ENCODE measurements around the gene TPCN1.

TPCN1 gene

GRCh38 chr12:113316155-113316554, 94.9 kb downstream of the TPCN1 start:
- no peak for DNase-seq (ENCODE audit: low spot score)
- in situ Hi-C loops (cut with MboI; ENCODE audit: low sequenced_read_pairs, unreplicated experiment), result no loop called here
- TF ChIP-seq, protein P1, sequence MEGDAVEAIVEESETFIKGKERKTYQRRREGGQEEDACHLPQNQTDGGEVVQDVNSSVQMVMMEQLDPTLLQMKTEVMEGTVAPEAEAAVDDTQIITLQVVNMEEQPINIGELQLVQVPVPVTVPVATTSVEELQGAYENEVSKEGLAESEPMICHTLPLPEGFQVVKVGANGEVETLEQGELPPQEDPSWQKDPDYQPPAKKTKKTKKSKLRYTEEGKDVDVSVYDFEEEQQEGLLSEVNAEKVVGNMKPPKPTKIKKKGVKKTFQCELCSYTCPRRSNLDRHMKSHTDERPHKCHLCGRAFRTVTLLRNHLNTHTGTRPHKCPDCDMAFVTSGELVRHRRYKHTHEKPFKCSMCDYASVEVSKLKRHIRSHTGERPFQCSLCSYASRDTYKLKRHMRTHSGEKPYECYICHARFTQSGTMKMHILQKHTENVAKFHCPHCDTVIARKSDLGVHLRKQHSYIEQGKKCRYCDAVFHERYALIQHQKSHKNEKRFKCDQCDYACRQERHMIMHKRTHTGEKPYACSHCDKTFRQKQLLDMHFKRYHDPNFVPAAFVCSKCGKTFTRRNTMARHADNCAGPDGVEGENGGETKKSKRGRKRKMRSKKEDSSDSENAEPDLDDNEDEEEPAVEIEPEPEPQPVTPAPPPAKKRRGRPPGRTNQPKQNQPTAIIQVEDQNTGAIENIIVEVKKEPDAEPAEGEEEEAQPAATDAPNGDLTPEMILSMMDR (IDR thresholded peaks at IDR 0.05; ENCODE audit: borderline replicate concordance, control extremely low read depth, extremely low read depth, insufficient read depth, missing control alignments), result no peak

GRCh38 chr12:113317122-113317521, 95.9 kb downstream of the TPCN1 start:
- in situ Hi-C loops (cut with MboI; ENCODE audit: low sequenced_read_pairs, unreplicated experiment), result no loop called here
- TF ChIP-seq, protein P1 (IDR thresholded peaks at IDR 0.05; ENCODE audit: borderline replicate concordance, control extremely low read depth, extremely low read depth, insufficient read depth, missing control alignments), result no peak
- DNase-seq (ENCODE audit: low spot score), result no peak

DNA sequence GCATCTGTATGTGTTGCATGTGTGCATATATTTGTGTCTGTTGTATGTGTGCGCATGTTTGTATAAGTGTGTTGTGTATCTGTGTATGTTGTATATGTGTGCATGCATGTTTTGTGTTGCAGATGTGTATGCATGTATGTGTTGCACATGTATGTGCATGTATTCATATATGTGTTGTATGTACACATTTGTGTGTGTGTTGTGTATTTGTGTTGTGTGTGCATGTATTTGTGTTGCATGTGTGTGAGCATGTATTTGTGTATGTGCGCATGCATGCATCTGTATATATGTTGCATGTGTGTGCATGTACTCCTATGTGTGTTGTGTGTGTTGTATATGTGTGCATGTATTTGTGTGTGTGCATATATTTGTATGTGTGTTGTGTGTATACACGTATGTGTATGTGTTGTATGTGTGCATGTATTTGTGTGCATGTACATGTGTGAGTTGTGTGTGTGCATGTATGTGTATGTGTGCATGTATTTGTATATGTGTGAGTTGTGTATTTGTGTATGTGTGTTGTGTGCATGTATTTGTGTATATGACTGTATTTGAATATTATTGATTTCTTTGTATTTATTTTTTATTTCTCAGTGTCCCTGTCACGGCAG, 96.9 kb downstream of the TPCN1 start:
- TF ChIP-seq, protein P1 (IDR thresholded peaks at IDR 0.05; ENCODE audit: borderline replicate concordance, control extremely low read depth, extremely low read depth, insufficient read depth, missing control alignments), result no peak
- DNase-seq (ENCODE audit: low spot score), result no peak
- in situ Hi-C loops (cut with MboI; ENCODE audit: low sequenced_read_pairs, unreplicated experiment), result no loop called here

GRCh38 chr12:113318900-113319628, 97.8 kb downstream of the TPCN1 start:
- in situ Hi-C loops (cut with MboI; ENCODE audit: low sequenced_read_pairs, unreplicated experiment), result no loop called here
- TF ChIP-seq, protein P1 (IDR thresholded peaks at IDR 0.05; ENCODE audit: borderline replicate concordance, control extremely low read depth, extremely low read depth, insufficient read depth, missing control alignments), result no peak

GRCh38 chr12:113320401-113320800, 99.1 kb downstream of the TPCN1 start:
- TF ChIP-seq, protein P1 (IDR thresholded peaks at IDR 0.05; ENCODE audit: borderline replicate concordance, control extremely low read depth, extremely low read depth, insufficient read depth, missing control alignments), result no peak
- in situ Hi-C loops (cut with MboI; ENCODE audit: low sequenced_read_pairs, unreplicated experiment), result no loop called here
- DNase-seq (ENCODE audit: low spot score), result no peak

More at GRCh38 chr12:113318900-113319628, 97.8 kb downstream of the TPCN1 start:
- DNase-seq (ENCODE audit: low spot score), result no peak

DNA sequence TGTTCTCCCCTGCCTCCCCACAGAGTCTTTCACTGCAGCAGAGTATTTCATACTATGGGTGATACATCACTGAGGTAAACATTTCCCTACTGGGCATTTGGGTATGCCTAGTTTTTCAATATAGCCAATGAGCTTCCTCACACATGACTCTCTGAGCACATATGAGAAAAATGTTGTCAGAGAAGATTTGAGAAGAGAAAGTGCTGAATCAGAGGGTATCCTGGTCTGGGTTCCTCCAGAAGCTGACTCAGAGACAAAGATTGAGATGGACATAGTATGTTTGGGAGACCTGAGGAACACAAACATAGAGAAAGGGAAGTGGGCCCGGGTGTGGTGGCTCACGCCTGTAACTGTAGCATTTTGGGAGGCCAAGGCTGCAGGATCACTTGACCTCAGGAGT, 101.1 kb downstream of the TPCN1 start:
- in situ Hi-C loops (cut with MboI; ENCODE audit: low sequenced_read_pairs, unreplicated experiment), result no loop called here
- DNase-seq (ENCODE audit: low spot score), result no peak
- TF ChIP-seq, protein P1 (IDR thresholded peaks at IDR 0.05; ENCODE audit: borderline replicate concordance, control extremely low read depth, extremely low read depth, insufficient read depth, missing control alignments), result no peak
